Measurements from ENCODE around the gene DGCR2.

DGCR2 gene

GRCh38 chr22:19045094-19045493 is 77.1 kb downstream of the DGCR2 start:
- TF ChIP-seq, protein P1, sequence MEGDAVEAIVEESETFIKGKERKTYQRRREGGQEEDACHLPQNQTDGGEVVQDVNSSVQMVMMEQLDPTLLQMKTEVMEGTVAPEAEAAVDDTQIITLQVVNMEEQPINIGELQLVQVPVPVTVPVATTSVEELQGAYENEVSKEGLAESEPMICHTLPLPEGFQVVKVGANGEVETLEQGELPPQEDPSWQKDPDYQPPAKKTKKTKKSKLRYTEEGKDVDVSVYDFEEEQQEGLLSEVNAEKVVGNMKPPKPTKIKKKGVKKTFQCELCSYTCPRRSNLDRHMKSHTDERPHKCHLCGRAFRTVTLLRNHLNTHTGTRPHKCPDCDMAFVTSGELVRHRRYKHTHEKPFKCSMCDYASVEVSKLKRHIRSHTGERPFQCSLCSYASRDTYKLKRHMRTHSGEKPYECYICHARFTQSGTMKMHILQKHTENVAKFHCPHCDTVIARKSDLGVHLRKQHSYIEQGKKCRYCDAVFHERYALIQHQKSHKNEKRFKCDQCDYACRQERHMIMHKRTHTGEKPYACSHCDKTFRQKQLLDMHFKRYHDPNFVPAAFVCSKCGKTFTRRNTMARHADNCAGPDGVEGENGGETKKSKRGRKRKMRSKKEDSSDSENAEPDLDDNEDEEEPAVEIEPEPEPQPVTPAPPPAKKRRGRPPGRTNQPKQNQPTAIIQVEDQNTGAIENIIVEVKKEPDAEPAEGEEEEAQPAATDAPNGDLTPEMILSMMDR (IDR thresholded peaks at IDR 0.05; ENCODE audit: low read length, missing control alignments), result no peak
- no peak for DNase-seq (ENCODE audit: low read depth)
- H3K4me3 ChIP-seq (replicated peaks; ENCODE audit: low read depth, low read length), result no peak overlapping the region

DNA sequence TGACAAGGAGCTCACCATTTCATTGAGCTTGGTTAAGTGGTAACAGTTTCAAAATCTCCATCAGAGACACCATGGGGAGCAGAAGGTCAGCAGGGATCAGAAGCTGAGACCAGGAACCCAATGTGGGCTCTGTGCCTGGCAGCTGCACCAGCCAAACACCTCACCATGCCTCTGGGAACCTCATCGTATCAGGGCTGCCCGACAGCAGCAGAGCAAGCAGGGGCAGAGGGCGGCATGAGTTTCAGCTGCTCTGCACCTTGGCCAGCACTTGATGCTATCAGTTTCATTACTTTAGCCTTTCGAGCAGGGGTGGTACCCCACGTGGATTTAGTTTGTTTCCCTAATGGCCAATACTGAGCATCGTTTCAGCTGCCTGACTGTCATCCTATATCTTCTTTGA is 77.8 kb downstream of the DGCR2 start:
- no peak overlapping the region for H3K4me3 ChIP-seq (replicated peaks; ENCODE audit: low read depth, low read length)
- no peak for DNase-seq (ENCODE audit: low read depth)
- TF ChIP-seq, protein P1 (IDR thresholded peaks at IDR 0.05; ENCODE audit: low read length, missing control alignments), result no peak

GRCh38 chr22:19043121-19044085 is 78.8 kb downstream of the DGCR2 start:
- TF ChIP-seq, protein P1 (IDR thresholded peaks at IDR 0.05; ENCODE audit: low read length, missing control alignments), result no peak
- DNase-seq (ENCODE audit: low read depth), result no peak
- H3K4me3 ChIP-seq (replicated peaks; ENCODE audit: low read depth, low read length), result no peak overlapping the region

- no peak overlapping the region for H3K4me3 ChIP-seq (replicated peaks; ENCODE audit: low read depth, low read length)
- TF ChIP-seq, protein P1 (IDR thresholded peaks at IDR 0.05; ENCODE audit: low read length, missing control alignments), result no peak
- DNase-seq (ENCODE audit: low read depth), result no peak
These were observed 79.7 kb downstream of the DGCR2 start for GRCh38 chr22:19042285-19043120.

GRCh38 chr22:19041704-19042074 is 80.5 kb downstream of the DGCR2 start:
- TF ChIP-seq, protein P1 (IDR thresholded peaks at IDR 0.05; ENCODE audit: low read length, missing control alignments), result no peak
- no peak for DNase-seq (ENCODE audit: low read depth)
- no peak overlapping the region for H3K4me3 ChIP-seq (replicated peaks; ENCODE audit: low read depth, low read length)

GRCh38 chr22:19040888-19041703 is 81.1 kb downstream of the DGCR2 start:
- TF ChIP-seq, protein P1 (IDR thresholded peaks at IDR 0.05; ENCODE audit: low read length, missing control alignments), result no peak
- H3K4me3 ChIP-seq (replicated peaks; ENCODE audit: low read depth, low read length), result no peak overlapping the region
- DNase-seq (ENCODE audit: low read depth), result no peak
